SHP77 (cell line): ENCODE data around the gene HMGCLL1.

Experiments
- DNase-seq, 2 experiments: peaks; one replicate each; lab custom pipeline; 2025; lab: John Stamatoyannopoulos, UW

The HMGCLL1 gene

DNA sequence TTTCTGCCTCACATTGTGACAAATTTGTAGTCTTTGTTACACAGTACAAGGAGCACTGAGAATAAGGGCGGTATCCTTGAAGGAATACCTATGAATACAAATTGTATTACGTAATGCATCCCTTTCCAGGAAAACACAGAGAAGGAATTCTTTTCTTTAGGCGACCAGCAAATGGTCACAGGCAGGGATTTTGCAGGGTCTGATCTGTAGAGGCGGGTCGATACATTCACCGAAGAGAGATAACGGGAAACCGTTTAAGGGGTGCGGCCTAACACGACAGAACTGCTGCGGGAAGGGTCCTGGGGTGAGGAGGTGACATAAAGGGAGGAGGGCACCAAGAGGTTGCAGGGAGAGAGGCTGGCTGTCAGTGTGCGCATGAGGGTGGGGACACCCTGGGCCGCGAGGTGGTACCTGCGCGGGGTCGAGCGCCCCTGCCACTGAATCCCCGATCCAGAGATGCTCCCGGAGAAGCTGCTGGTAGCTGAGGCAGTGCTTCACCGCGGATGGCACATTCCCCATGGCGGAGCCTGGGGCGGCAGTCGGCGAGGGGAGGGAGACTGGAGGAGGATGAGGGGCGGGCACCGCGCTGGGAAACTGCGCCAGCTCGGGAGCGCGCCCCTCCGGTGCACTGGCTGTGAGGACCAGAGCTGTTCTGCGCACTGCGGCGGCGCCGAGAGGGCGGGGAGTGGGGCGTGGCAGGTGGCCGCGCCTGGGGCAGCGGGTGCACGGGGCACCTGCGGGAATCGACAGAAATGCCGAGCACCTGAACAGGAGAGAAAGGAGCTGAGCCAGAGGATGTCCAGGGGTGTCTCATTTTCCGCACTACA is at the start of gene HMGCLL1:
HMGCLL1 (minus strand) TSS at position 656 of the 827 bp plus-strand sequence; CDS start at position 519, 137 bp downstream.
- DNase-seq = peak; percentile 73 to 88

- DNase-seq = no peak
Measured at GRCh38 chr6:55621993-55622392, 43.0 kb upstream of the HMGCLL1 start.

GRCh38 chr6:55621244-55621643 is 42.3 kb upstream of the HMGCLL1 start:
- DNase-seq = no peak

DNA sequence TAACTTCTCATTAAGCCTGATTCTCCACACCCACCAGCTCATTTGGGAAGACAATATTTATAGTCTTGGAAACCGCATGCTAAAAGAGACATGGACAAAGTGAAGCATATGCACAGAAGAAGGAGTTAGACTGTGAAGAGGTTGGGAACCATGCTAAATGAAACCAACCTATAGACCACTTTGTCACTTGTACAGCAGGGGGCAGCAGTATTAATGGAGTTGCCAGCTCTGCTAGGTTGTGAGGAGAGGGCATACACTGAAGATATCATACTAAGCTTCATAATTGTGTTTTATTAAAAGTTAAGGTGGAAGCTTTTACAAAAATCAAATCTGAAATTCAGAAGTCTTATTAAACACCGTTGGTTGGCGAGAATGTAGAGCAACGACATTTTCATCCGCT is 38.3 kb upstream of the HMGCLL1 start:
- peak; percentile 14 to 37 for DNase-seq

DNA sequence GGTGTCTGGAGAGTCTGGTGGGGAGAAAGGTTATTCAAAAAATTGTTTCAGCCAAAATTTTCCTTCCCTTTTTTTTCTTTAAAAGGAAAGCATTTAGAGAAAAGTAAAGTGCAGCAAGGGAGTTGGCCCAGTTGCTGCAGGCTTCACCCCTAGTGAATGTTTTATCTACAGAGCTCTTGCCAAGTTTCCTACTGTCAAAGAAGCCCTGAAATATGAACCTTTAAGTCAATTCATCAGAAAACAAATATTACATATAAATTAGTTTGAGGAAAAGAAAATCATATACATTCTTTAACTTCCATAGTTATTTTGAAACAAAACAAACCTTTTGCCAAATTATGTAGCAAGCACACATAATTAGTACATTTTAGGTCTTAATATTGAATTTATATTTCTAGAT is 25.0 kb upstream of the HMGCLL1 start:
- DNase-seq = no peak

- DNase-seq = no peak
Measured at GRCh38 chr6:55601120-55601519, 22.1 kb upstream of the HMGCLL1 start.

DNA sequence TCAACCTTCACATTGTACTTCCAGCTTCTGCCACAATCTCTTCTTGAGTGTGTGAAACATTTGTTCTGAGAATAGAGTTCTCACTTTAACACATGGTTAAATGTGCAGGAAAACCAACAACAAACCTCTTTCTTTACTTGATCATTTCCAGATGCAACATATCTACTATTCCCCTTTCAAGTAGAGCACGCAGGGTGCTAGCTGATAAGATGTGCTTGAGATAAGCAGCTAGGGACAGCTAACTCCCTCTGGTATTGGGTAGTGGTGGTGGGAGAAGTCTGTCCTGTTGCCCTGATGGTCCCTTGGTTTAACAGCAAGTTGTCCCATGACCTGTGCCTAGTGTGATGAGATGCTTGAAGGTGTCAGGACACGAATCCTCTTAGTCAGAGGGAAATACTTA is 15.4 kb upstream of the HMGCLL1 start:
- no peak for DNase-seq

DNA sequence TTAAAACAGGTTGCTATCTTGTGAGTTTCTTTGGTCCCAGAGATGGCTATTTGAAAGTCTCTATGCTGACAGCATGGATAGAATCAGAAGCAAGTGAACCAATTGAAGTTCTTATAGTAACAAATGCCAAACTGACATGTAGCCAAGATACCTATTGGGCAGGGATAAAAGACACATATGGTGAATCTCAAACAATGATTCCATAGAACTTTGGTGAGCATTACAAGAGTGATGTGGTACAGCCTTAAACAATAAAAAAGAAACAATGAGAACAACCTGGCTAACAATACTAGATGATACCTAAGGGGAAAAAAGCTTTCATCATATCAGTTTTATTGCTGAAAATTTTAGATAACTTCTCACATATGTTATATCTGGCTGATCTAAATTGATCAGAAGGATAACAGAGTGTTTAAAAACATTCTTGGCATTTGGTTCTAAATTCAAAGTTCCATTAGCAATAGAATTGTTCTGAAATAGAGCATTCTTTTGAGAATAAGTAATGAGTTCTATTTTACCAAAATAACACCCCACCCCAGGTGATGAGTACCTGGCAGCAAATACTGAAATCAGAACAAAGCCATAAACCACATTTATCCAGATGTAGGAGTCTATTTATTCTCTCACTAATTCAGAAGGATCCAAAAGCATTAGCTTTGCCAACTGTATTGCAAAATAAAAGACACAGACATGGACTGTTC is 5.8 kb upstream of the HMGCLL1 start:
- DNase-seq = no peak

GRCh38 chr6:55576811-55577210 is 2.2 kb downstream of the HMGCLL1 start:
- DNase-seq = no peak

DNA sequence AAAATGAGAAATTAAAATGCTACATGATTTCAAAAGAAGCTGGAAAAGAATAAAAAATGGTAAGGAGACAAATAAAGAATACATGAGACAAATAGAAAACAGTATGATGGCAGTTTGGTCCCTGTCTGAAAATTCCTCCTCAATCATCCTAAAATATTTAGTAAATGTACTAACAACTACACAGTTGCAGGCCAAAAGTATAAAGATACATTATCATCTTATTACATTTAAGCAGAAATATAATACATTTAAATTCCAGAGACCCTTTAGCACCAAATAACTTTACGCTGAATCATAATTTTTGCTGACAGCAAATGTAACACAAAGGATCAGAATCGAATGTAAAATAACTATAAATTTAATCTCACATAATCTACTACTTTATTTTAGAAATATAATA is 4.4 kb downstream of the HMGCLL1 start:
- no peak for DNase-seq

GRCh38 chr6:55569638-55570037 is 9.4 kb downstream of the HMGCLL1 start:
- no peak for DNase-seq

DNA sequence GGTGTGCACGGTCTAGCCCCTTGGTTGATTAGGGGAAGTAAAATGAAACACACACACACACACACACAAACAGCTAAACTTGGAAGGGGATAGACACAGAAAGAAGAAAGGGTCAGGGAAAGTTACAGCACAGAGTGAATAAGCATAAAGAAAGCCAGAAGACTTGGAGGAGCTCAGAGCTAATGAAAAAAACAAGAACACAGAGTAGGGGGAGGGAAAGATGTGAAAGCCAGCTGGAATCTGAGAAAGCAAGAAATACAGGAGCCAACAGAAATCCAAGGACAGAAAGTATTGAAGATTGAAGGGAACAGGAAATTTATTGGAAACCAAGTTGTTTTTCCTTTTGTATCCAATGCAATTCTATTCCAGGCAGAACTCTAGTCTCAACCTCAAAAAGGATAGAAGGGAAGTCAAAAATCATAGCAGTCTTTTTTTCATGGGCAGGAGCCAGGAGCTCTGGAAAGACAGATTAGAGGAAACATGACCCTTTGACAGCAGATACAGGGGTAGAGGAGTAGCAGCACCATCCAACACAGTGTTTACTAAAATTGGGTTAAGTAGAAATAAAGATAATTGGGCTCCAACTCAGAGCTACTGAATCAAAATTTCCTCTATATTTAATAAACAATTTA is 10.1 kb downstream of the HMGCLL1 start:
- no peak for DNase-seq

- DNase-seq = no peak
Measured at GRCh38 chr6:55567558-55567957, 11.4 kb downstream of the HMGCLL1 start.

GRCh38 chr6:55566036-55566710 is 12.8 kb downstream of the HMGCLL1 start:
- no peak for DNase-seq

DNA sequence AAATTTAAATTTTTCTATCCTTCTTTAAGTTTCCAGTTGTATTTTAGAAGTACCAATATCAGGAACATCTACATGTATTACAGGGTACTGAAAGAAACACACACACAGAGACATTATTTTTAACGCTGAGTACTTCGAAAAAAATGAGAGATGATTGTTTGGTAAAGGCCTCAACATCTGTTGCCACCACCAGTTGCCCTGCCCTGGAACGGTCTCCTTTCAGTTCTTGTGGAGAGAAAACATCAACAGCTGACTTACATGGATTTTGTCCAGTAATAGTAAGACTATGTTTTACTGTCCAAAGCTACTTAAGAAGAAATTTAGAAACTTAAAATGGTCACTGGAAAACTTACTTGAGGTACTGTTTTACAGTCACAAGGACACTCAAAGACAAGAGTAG is 16.7 kb downstream of the HMGCLL1 start:
- DNase-seq = no peak

DNA sequence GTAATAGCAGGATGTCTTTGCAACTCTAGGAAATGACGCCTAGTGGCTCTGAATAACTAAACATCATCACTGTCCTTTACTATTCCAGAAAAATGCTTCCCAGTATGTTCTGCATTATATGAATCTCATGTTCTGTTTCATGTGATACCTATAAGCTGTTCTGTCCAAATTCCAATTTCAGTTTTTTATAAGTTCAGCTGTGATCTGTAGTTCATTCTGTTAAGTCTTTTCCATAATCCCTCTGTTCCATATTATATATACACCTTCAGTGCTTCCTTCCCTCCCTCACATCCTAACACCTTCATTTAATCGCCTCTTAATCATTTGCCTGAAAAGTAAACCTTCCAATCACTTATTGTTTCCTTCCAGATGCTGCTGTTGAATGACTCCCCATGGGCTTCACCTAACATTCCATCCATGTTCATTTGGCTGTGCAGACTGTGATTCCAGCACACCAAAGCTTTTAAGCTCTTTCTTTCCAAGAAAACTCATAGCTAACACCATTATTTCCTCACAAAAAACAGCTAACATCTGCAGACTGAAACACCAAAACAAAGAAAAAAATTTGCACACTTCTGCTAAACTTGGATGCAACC is 18.6 kb downstream of the HMGCLL1 start:
- DNase-seq = no peak

- no peak for DNase-seq
Measured at GRCh38 chr6:55557146-55557545, 21.8 kb downstream of the HMGCLL1 start.

DNA sequence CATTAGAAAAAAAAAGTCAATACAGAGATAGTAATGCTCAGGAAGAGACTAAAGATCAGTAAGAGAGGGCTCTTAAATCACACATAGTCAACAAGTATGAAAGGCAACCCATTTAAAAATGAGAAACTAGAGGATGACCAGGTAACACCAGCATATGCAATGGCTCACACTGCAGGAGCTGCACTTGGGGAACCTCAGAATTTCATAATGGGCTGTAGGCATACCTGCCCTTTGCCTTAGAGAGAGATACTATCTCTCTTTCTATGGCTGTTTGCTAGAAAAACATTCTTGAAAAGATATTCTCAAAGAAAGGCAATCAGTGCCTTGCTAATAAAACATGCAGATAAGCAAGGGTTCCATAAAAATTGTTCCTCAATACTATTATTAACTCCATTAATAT is 33.2 kb downstream of the HMGCLL1 start:
- DNase-seq = no peak

GRCh38 chr6:55543633-55544309 is 35.2 kb downstream of the HMGCLL1 start:
- DNase-seq = no peak

DNA sequence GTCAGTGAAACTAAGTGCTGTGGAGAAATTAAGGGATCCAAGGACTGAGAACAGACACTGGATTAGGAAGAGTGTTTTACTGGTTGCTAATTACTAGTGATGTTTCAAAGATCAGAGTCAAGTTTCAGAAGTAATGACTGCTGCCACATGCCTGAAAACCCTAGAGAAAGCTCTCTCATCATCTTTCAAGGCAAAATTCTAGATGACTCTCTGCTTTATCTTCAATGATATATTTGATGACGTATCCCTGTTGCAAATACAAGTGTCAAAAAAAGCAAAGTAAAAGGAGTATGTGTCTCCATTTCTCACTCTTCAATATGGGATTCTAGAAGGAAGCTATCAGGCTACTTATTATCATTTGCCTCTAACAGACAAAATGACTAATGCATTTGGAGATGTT is 38.0 kb downstream of the HMGCLL1 start:
- DNase-seq = no peak

DNA sequence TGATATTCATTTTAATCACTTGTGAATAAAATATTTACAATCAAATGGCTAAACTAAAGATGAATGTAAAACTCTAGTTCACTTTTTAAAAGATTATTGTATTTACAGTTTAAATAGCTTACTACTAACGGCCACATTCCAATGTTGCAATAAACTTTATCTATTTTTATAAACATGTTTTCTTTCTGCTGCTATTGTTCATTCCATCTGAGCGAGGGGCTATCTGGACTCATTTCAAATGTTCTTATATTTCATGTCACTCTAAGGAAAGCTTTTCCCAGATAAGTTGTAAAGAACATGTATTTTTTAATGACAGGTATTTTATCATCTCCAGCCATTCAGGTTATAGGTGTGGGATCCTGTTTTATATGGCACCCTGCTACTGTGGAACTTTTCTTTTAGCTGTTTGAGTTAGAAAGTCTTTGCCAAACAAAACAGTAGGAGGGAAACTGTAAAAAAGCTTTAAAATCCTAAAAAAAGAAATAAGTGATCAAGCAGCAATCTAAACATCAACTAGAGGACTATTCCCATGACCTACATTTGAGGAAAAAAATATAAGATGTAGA is 42.5 kb downstream of the HMGCLL1 start:
- DNase-seq = no peak
